Measurements from ENCODE around the gene ZBTB40.

DNA sequence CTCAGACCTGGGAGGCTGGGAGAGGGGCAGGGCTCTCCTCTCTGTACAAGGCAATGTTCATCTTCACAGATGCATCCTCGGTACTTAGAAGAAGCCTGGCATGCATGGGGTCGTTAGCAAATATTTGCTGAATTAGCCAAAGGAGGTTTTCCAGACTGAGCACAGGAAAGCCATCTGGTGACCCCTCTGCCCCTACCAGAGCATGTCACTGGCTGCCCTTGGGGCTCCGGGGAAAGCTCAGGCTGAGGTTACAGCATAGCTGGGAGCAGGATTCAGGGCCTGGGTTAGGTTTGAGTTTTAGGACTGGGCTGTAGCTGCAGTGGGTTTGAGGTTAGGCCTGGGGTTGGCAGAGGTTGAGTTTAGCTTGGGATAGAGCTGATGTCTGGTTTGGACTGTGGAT is 43.4 kb upstream of the ZBTB40 start:
- TF ChIP-seq, protein P1, sequence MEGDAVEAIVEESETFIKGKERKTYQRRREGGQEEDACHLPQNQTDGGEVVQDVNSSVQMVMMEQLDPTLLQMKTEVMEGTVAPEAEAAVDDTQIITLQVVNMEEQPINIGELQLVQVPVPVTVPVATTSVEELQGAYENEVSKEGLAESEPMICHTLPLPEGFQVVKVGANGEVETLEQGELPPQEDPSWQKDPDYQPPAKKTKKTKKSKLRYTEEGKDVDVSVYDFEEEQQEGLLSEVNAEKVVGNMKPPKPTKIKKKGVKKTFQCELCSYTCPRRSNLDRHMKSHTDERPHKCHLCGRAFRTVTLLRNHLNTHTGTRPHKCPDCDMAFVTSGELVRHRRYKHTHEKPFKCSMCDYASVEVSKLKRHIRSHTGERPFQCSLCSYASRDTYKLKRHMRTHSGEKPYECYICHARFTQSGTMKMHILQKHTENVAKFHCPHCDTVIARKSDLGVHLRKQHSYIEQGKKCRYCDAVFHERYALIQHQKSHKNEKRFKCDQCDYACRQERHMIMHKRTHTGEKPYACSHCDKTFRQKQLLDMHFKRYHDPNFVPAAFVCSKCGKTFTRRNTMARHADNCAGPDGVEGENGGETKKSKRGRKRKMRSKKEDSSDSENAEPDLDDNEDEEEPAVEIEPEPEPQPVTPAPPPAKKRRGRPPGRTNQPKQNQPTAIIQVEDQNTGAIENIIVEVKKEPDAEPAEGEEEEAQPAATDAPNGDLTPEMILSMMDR (IDR thresholded peaks at IDR 0.05), result no peak
- TF ChIP-seq EZH2phosphoT487 (IDR thresholded peaks at IDR 0.05), result no peak
- no peak for TF ChIP-seq EZH2 (IDR thresholded peaks at IDR 0.05)

Data from neural progenitor cell (in vitro differentiated cells).